Sigmoid colon (tissue), 3 donors: ENCODE data around the gene NCOA4.
"Not testable (repeated sequence)": the region's sequence is repeated elsewhere in the genome, so short reads cannot be mapped to it uniquely, and the experiment has no call there.

Experiments
- POLR2A ChIP-seq, 2 donors: fragments of 450-650 bp; IDR thresholded peaks; one replicate each; pipeline ENCODE4 v1.6.1; 2016; ENCODE audit warnings: antibody characterized with exemption in 2 of 2, mild to moderate bottlenecking in 2 of 2, moderate library complexity in 2 of 2
- TF ChIP-seq, protein P1 (sequence below), 4 experiments: fragments of 450-650 bp in 3 of 4; fragments of 200-600 bp in 1 of 4; IDR thresholded peaks; one replicate each; pipeline ENCODE4 v1.5.1; 2016 to 2019; ENCODE audit warnings: antibody characterized with exemption in 4 of 4, mild to moderate bottlenecking in 3 of 4, moderate library complexity in 2 of 4

DNA sequence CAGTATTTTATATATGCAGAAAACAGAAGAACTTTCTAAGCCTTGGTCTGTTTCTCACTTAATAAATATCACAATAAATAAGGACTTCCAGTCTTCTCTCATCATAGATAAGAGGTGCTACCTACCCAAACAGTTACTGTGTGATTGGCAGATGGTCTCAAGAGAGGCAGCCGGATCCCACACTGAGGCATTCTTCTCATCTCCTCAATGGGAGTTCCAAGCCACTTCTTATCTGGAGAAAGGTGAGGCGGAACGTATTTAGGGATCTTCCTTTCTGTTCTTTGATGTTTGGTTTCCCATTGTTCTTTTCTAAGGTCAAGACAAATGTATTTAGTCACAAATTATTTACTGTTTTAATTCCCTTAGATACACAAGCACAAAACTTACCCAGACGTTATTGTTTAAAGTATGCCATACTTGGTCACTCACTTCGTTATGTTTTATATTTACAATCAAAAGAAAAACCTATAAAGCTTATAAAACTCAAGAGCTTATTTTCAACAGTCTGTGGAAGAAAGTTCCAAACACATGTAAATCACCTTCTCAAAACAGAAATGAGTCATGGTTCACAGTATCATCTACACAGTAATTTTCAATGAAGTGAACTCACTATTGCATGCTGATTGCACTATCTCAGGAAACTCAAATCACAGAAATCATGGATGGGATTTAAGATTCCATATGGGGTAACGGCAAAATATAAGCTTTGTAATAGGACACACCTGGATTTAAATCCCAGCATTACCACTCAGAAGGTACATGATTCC, 67.6 kb downstream of the NCOA4 start:
- TF ChIP-seq, protein P1, sequence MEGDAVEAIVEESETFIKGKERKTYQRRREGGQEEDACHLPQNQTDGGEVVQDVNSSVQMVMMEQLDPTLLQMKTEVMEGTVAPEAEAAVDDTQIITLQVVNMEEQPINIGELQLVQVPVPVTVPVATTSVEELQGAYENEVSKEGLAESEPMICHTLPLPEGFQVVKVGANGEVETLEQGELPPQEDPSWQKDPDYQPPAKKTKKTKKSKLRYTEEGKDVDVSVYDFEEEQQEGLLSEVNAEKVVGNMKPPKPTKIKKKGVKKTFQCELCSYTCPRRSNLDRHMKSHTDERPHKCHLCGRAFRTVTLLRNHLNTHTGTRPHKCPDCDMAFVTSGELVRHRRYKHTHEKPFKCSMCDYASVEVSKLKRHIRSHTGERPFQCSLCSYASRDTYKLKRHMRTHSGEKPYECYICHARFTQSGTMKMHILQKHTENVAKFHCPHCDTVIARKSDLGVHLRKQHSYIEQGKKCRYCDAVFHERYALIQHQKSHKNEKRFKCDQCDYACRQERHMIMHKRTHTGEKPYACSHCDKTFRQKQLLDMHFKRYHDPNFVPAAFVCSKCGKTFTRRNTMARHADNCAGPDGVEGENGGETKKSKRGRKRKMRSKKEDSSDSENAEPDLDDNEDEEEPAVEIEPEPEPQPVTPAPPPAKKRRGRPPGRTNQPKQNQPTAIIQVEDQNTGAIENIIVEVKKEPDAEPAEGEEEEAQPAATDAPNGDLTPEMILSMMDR (IDR thresholded peaks at IDR 0.05) = not testable (repeated sequence)
- not testable (repeated sequence) for TF ChIP-seq POLR2A (IDR thresholded peaks at IDR 0.05)
